Astrocyte of the spinal cord (primary cell): ENCODE results near the gene ADAMTSL5.
"Not testable (repeated sequence)": the region's sequence is repeated elsewhere in the genome, so short reads cannot be mapped to it uniquely, and the experiment has no call there.

Experiments
- DNase-seq: peaks from one replicate; pipeline ENCODE4 v3.0.0; 2011; ENCODE audit warnings: low read depth, low spot score
- H3K4me3 ChIP-seq: 2 replicates; pipeline ENCODE4 v1.5.1; 2011; ENCODE audit warnings: low read depth, mild to moderate bottlenecking, low read length, moderate library complexity
- CTCF ChIP-seq: IDR thresholded peaks from 2 replicates; pipeline ENCODE4 v1.5.1; 2012; ENCODE audit warnings: low read depth, mild to moderate bottlenecking, low read length, inconsistent platforms
- in situ Hi-C: cut with HindIII; loops from 2 replicates; pipeline ENCODE4 v1.10.0; 2017; ENCODE audit warnings: low sequenced_read_pairs

ADAMTSL5 gene

GRCh38 chr19:1524287-1524971 is 11.6 kb upstream of the ADAMTSL5 start:
- no peak overlapping the region for H3K4me3 ChIP-seq
- in situ Hi-C loops, result no loop called here
- TF ChIP-seq CTCF, result no peak
- no peak for DNase-seq

- TF ChIP-seq CTCF, result no peak
- in situ Hi-C loops, result no loop called here
- no peak for DNase-seq
- no peak within 1 kb of the TSS for H3K4me3 ChIP-seq
These were observed 10.8 kb upstream of the ADAMTSL5 start, which contains the start of gene PLK5 for GRCh38 chr19:1523412-1524286. PLK5 (plus strand) TSS chr19:1524077; CDS start chr19:1526997, 2,920 bp downstream.

GRCh38 chr19:1522838-1523237 is 10.0 kb upstream of the ADAMTSL5 start:
- DNase-seq, result no peak
- no peak for TF ChIP-seq CTCF
- no peak overlapping the region for H3K4me3 ChIP-seq
- in situ Hi-C loops, result no loop called here

GRCh38 chr19:1522061-1522460 is 9.2 kb upstream of the ADAMTSL5 start:
- in situ Hi-C loops, result no loop called here
- no peak for DNase-seq
- no peak for TF ChIP-seq CTCF
- no peak overlapping the region for H3K4me3 ChIP-seq

GRCh38 chr19:1521636-1522035 is 8.8 kb upstream of the ADAMTSL5 start:
- no peak for TF ChIP-seq CTCF
- no peak for DNase-seq
- no peak overlapping the region for H3K4me3 ChIP-seq
- in situ Hi-C loops, result no loop called here

- no peak overlapping the region for H3K4me3 ChIP-seq
- in situ Hi-C loops, result no loop called here
- TF ChIP-seq CTCF, result no peak
- DNase-seq, result no peak
These were observed 7.5 kb upstream of the ADAMTSL5 start for GRCh38 chr19:1520203-1520780.

GRCh38 chr19:1519802-1520201 is 7.0 kb upstream of the ADAMTSL5 start:
- DNase-seq, H3K4me3 ChIP-seq, in situ Hi-C loops: not testable (repeated sequence)
